Measurements from ENCODE around the gene ABLIM2. TPM values are rescaled to one million over a fixed set of nuclear protein-coding genes. Genes with fewer than 3 reads are reported as not detected.

ABLIM2 gene
- total and polyA plus RNA-seq, 10 of the 15 experiments (the other 5 are each of a cell fraction or from before 2014, with no cell fraction given) = 0.03 to 0.15 (median 0.05) TPM; not detected in 7

DNA sequence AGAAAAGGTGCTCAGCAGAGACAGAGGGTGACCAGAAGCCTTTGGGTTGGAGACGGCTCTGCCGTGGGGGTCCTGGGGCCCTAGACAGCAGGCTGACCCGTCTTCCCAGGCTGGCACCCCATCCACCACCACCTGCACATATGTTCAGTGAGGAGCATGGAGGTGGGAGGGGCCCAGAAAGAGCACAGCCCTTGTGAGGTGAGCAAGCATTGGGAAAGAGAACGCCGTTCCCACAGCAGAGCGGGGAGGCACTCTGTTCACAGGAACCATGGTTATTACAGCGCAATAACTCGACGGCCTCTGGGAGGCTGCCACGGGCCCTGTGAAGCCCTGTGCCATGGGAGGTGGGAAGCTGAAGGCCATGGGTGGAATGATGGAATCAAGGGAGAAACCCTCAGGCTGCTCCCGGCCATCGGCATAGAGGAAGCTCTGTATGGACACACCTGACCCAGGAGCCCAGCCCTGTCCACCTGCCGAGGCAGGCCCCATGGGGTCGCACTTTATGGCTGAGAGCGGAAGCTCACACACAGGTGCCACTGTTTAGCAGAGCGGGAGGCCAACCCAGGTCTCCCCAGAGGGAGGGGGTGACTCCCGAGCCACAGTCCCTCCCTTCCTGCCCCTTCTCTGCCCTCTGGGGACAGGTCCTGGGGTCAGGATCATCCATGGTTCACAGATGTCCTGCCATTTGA is 125.4 kb downstream of the ABLIM2 start:
- ChIA-PET CTCF (no interaction called here), POLR2A (interaction anchor here (0.5 kb wide), 1 partner anchor 498 kb away, joined by 3 read pairs; no protein-coding TSS in a partner anchor), SMC1A (ENCODE audit: uncharacterized antibody, unreplicated experiment) (no interaction called here), RAD21 (ENCODE audit: unreplicated experiment) (no interaction called here)
- TF ChIP-seq, protein P1, sequence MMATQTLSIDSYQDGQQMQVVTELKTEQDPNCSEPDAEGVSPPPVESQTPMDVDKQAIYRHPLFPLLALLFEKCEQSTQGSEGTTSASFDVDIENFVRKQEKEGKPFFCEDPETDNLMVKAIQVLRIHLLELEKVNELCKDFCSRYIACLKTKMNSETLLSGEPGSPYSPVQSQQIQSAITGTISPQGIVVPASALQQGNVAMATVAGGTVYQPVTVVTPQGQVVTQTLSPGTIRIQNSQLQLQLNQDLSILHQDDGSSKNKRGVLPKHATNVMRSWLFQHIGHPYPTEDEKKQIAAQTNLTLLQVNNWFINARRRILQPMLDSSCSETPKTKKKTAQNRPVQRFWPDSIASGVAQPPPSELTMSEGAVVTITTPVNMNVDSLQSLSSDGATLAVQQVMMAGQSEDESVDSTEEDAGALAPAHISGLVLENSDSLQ (IDR thresholded peaks at IDR 0.05) = no peak
- TF ChIP-seq, protein P2, sequence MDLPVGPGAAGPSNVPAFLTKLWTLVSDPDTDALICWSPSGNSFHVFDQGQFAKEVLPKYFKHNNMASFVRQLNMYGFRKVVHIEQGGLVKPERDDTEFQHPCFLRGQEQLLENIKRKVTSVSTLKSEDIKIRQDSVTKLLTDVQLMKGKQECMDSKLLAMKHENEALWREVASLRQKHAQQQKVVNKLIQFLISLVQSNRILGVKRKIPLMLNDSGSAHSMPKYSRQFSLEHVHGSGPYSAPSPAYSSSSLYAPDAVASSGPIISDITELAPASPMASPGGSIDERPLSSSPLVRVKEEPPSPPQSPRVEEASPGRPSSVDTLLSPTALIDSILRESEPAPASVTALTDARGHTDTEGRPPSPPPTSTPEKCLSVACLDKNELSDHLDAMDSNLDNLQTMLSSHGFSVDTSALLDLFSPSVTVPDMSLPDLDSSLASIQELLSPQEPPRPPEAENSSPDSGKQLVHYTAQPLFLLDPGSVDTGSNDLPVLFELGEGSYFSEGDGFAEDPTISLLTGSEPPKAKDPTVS (IDR thresholded peaks at IDR 0.05; ENCODE audit: low read depth, low read length) = no peak
- TF ChIP-seq SPI1 (IDR thresholded peaks at IDR 0.05; ENCODE audit: borderline replicate concordance, insufficient read depth, low read depth, low read length) (no peak), EGR1 (IDR thresholded peaks at IDR 0.05; ENCODE audit: borderline replicate concordance in 1 of 2, low read depth in 2 of 2, low read length in 2 of 2) (no peak), NFYB (IDR thresholded peaks at IDR 0.05; ENCODE audit: insufficient read depth, low read depth, low read length) (no peak)
- TF ChIP-seq, protein P3, sequence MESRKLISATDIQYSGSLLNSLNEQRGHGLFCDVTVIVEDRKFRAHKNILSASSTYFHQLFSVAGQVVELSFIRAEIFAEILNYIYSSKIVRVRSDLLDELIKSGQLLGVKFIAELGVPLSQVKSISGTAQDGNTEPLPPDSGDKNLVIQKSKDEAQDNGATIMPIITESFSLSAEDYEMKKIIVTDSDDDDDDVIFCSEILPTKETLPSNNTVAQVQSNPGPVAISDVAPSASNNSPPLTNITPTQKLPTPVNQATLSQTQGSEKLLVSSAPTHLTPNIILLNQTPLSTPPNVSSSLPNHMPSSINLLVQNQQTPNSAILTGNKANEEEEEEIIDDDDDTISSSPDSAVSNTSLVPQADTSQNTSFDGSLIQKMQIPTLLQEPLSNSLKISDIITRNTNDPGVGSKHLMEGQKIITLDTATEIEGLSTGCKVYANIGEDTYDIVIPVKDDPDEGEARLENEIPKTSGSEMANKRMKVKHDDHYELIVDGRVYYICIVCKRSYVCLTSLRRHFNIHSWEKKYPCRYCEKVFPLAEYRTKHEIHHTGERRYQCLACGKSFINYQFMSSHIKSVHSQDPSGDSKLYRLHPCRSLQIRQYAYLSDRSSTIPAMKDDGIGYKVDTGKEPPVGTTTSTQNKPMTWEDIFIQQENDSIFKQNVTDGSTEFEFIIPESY (IDR thresholded peaks at IDR 0.05) = no peak
- Histone ChIP-seq H3K4me1 (ENCODE audit: control insufficient read depth, insufficient read depth, low read length) (peaks cover 4% of the 10 kb centered on the region; the same call in 1 of the 2 replicates), H3K4me2 (ENCODE audit: control insufficient read depth, insufficient read depth) (no peak overlapping the region), H2AFZ (ENCODE audit: control insufficient read depth, low read depth, low read length) (no peak overlapping the region), H3K27me3 (replicated peaks in 1 of 2; ENCODE audit: control insufficient read depth in 2 of 2, insufficient read depth in 2 of 2, low read length in 1 of 2) (no peaks in the 10 kb centered on the region), H3K4me3 (no peak overlapping the region), H4K20me1 (ENCODE audit: control insufficient read depth, insufficient read depth) (no peaks in the 10 kb centered on the region), H3K36me3 (ENCODE audit: control insufficient read depth in 2 of 2, insufficient read depth in 2 of 2, low read length in 1 of 2) (no peaks in the 10 kb centered on the region), H3K27ac (ENCODE audit: control insufficient read depth, insufficient read depth) (no peak overlapping the region), H3K9me3 (replicated peaks; ENCODE audit: control insufficient read depth, insufficient read depth, low read length) (no peaks in the 10 kb centered on the region), H3K9ac (ENCODE audit: control insufficient read depth, insufficient read depth, low read length) (no peak overlapping the region), H3K79me2 (ENCODE audit: control insufficient read depth, insufficient read depth, low read length) (no peaks in the 10 kb centered on the region)
- intact Hi-C loops (cut with micrococcal nuclease; ENCODE audit: unreplicated experiment) (no loop called here), in situ Hi-C loops (cut with MboI) (no loop called here)
- ATAC-seq (no peak), DNase-seq (ENCODE audit: low read depth, low spot score) (no peak), FAIRE-seq (no peak)
- BruUV-seq (replicated peaks) = no TSS peak
- WGBS (ENCODE audit: insufficient coverage, insufficient replicate concordance, low lambda C conversion rate, missing lambda C conversion rate) = 55% methylated on average over 17 of the region's 17 CpGs
